Islet of Langerhans (tissue), 1 donor: ENCODE data around the gene MAP3K19.

ENCODE experiments used
- FAIRE-seq: peaks from one replicate; lab custom pipeline; 2011; peaks lifted over from hg19 to GRCh38; lab: Jason Lieb, UNC

Gene MAP3K19

GRCh38 chr2:134932864-134933526 lies 114.3 kb downstream of the MAP3K19 start:
- peak; percentile 94 for FAIRE-seq

GRCh38 chr2:134927195-134927594 lies 120.1 kb downstream of the MAP3K19 start:
- FAIRE-seq = no peak

GRCh38 chr2:134926231-134926931 lies 120.9 kb downstream of the MAP3K19 start:
- FAIRE-seq = no peak

DNA sequence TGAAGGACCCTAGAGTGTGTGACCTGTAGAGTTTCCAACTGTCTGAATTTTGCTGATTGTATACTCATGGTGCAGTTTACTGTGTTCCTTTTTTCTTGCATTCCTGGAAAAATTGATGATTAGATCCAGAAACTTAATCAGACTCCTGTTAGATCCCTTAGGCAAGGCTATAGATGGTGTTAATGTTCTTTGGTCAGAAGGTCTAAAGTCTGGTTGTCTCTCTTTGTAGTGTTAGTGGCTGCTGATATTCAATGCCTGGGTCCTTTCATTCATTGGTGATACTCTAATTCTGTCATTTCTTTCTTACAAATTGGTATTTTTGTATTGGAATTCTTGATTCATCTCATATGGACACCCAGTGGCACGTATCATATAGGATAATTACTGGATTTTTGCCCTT lies 122.3 kb downstream of the MAP3K19 start:
- FAIRE-seq = no peak

DNA sequence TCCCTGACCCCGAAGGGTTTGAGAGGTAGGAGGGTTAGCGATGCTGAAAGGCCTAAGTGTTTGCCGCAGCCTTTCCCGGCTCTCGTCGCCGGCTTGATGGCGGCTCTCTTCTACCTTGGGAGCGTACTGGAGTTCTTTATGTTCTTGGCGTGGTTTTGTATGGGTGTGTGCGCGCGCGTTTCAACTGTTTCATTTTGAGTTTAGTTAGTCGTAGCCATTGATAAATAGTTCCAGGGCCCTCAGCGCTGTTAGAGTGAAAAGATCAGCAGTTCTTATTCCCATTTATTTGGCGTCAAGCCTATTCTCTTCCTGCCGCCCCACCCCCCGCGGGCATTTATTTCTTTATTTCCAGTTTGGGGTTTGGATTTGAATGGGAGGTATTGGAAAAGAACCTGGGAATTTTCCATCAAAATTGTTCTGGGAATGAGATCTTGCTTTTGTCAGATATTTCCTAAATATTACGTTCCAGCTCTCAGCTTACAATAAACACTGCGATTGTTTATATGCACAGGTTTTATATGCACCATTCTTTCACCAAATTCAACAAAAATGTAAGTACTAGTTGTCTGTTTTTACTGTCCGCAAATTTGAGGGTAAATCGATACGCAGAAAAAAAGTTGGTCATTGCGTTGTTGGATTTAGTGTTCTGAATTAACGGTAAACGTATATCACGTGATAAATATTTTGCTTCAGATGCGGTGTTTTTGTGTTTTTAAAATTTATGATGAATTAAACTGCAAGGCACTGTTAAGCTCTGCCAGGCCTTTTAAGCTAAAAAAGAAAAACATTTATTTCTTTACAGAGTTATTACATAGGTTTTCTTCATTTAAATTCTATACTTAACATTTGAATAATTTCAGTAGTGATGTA lies 127.7 kb downstream of the MAP3K19 start:
- FAIRE-seq = peak; percentile 82

DNA sequence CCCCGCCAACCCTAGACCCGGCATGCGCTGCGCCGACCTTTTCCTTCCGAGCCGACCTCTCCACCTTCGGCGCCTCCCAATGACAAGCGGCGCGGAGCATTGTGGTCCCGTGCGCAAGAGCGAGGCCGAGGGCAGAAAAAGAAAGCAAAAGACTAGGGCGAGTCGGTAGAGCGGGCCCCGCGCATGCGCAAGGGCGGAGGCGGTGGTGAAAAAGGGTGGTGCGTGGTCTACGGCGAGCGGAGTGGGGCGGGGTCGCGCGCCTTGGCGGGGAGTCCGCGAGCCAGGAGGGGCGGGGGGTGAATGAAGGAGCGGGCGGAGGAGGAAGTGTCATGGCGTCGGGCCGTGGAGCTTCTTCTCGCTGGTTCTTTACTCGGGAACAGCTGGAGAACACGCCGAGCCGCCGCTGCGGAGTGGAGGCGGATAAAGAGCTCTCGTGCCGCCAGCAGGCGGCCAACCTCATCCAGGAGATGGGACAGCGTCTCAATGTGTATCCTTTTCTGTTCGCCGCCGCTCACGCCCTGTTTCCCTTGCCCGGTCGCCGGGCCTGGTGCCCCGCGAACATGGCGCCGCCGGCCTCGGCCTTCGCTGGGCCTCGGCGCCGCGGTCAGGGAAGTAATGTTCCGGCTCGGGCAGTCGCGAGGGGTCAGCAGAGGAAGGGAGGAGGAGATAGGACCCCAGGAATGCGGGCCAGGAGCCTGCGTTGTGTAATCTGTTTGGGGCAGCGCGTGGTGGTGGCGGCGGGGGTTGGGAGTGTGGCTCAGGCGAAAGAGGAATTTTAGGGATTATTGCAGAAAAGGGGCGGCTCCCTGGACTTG lies 128.5 kb downstream of the MAP3K19 start, which contains the start of gene CCNT2:
Gene CCNT2 (plus strand): TSS at position 297 of the 815 bp plus-strand sequence. CDS start 33 bp downstream, at position 330.
- FAIRE-seq = peak; percentile 51

DNA sequence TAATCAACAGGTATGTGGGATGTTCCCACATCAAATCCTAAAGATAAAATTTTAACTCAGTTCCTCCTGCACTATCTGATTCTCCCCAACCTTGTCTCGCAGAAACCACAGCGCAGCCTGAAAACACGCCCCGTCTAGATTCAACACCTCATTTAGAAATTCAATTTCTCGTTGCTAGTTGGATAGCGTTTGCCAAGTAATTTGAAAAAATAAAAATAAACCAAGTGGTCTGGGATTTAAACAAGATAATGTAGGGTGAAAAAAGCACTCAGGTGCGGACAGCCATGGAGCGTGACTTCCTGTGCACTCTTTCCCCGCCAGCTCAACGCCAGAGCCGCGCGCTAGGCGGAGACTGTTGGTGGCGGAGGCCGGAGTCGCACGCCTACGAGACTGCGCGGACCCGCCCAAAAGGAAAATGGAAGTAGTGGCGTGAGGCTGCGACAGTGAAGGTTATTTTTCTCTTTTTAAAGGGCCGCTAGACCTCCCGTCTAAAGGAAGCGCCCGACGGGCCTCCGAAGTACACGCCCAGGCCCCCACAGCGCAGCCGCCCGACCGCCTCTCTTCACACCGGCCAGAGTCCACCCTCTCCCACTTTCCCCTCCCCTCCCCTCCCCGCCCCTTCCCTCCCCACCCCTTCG lies 129.2 kb downstream of the MAP3K19 start:
- FAIRE-seq = peak; percentile 73

GRCh38 chr2:134917360-134917865 lies 129.8 kb downstream of the MAP3K19 start:
- FAIRE-seq = no peak
